NCI-H510A treated with DMSO at 0.1 percent for 48 hours (cell line): Measurements from ENCODE around the gene CCS.
"Not testable (repeated sequence)": the region's sequence is repeated elsewhere in the genome, so short reads cannot be mapped to it uniquely, and the experiment has no call there.

Source experiments
- DNase-seq: peaks from one replicate; lab custom pipeline; 2025; lab: John Stamatoyannopoulos, UW

CCS gene

GRCh38 chr11:66561178-66561974 lies 31.6 kb upstream of the CCS start:
- DNase-seq: no peak

- no peak for DNase-seq
These were observed 31.1 kb upstream of the CCS start for GRCh38 chr11:66561975-66562248.

- DNase-seq: no peak
These were observed 30.7 kb upstream of the CCS start for GRCh38 chr11:66562275-66562674.

- no peak for DNase-seq
These were observed 29.9 kb upstream of the CCS start for GRCh38 chr11:66562907-66563583.

DNA sequence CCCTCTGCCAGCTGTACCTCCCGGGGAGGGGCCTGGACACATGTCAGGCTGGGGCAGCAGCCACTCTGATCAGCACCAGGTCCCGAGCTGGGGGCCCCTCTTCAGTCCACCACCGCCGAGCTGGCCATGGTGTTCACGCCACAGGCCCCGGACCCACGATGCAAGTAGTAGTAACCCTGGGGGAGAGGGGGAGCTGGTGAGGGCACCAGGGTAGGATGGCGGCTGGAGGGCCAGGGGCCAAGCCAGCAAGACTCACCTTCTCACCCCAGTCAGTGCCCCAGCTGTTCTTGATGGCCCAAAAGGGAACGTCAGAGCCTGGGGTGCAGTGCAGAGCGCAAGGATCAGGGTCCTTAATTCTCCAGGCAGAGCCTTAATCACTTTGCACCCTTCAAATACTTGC lies 29.2 kb upstream of the CCS start:
- DNase-seq: no peak

- no peak for DNase-seq
These were observed 28.4 kb upstream of the CCS start for GRCh38 chr11:66564538-66564937.

GRCh38 chr11:66564984-66565383 lies 28.0 kb upstream of the CCS start:
- no peak for DNase-seq

DNA sequence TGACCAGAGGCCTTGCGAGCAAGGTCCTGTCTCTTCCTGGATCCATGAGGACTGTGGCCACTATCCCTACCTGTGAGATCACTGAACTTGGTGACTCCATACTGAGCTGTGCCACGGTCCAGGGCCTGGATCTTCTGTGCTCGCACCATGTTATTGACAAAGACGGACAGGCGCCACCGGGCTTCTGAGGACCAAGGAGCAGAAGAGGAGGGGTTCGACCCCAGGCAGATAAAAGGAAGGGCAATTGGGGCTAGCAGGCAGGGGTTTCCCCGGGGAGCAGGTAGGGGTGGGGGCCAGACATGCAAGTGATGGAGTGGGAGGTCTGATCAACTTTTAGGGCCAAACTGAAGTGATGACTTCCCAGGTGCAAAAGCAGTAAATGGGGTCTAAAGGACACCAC lies 26.8 kb upstream of the CCS start:
- no peak for DNase-seq

DNA sequence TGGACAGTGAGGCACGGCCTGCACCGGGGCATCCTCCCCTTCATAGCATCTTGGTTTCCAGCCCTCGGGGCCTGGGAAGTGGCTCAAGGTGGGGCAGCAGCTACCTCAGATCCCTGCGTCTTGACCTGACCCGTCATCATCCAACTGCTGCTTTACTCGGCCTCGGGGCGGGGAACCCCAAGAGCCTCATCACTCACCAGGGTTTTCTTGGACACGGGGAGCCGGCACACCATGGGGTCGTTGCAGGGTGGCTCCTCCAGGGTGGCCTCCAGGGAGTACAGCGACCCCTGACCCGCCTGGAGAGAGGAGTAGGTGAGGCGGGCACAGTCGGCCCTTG lies 25.2 kb upstream of the CCS start:
- no peak for DNase-seq

DNA sequence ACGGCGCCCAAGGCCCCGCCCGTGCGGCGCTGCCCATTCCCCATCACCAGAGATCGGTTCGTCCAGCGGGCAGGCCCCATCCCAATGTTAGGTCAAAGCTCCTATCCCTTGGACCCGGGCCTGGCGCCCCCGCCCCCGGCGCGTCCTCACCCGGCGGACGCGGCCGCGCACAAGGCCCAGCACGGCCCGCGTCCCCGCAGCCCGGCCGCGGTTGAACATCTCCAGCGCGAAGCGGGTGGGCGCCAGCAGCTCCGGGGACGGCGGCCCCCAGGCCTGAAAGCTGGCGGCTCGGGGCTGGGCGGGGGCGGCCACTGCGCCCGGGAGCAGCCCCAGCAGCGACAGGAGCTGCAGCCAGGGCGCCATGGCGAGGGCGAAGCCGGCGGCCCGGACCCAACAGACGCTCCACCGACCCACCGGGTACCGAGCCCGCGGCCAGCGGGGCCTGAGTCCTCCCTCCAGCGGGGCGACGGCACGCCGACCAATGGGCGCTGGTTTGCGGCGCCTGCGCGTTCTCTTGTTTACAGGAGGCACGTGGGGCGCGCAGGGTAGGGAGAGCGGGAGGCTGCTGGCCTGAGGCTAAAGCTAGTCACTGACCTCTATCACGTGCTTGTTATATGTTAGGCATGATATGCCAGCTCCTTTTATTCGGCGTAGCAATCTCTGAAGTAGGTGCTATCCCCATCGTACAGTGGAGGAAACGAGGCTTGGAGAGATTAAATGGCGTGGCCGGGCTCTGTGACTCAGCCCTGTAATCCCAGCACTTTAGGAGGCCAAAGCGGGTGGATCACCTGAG lies 24.7 kb upstream of the CCS start, which contains the start of gene CTSF:
CTSF (minus strand) TSS at position 483 of the 793 bp plus-strand sequence; CDS start at position 363, 120 bp downstream.
- DNase-seq: peak; percentile 76

GRCh38 chr11:66569076-66569475 lies 23.9 kb upstream of the CCS start:
- DNase-seq: no peak

GRCh38 chr11:66570079-66570849 lies 22.7 kb upstream of the CCS start:
- no peak for DNase-seq

DNA sequence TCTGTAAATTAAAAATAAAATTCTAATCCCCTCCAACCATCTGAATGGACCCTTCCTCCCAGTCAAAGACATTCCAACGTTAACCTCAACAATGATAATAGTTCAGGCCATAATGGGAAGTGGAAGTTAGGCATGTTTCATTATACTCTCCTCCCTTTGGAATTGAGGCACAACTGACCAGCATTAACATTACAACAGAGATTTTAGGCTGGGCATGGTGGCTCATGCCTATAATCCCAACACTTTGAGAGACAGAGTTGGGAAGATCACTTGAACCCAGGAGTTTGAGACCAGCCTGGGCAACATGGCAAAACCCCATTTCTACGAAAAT lies 22.2 kb upstream of the CCS start:
- no peak for DNase-seq

DNA sequence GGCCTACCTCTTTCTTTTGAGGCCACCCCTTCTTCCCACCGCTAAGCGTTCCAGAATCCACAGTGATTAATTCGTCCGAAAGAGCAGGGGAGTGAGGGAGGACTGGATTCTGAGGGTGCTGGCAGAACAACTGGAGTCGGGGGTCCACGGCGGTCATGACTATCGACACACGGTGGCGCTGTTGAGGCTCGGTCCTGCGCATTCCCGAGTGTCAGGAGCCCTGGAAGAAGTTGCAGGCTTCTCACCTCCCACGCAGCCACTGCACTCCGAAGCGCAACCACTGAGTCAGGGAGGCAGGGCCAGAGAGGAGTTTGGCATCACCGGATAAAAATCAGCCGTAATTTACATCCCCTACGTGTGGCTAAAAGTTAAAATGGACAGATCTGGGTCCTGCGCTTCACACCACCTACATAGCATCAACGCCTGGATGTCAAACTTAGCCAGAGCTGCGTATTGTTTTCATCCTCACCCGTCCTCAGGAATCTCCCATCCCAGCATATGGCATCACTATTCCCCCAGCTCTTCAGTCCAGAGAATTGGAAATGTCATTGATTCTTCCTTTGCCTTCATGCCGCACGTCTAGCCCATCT lies 13.9 kb upstream of the CCS start:
- peak; percentile 23 for DNase-seq

- no peak for DNase-seq
These were observed 12.2 kb upstream of the CCS start for GRCh38 chr11:66580803-66581202.

DNA sequence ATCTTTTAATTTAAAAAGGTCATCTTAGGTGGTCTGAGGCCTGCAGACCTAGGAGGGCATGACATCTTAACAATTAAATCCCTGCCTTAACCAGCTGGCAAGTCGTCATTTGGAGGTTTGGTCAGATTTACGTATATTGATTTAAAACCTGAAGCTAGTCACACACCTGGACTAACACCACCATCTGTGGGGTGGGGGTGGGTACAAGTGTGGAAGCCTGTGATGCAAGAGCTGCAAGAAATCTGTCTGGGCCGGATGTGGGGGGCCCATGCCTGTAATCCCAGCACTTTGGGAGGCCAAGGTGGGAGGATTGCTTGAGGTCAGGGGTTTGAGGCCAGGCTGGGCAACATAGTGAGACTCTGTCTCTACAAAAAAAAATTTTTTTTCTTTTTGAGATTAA lies 11.7 kb upstream of the CCS start:
- no peak for DNase-seq

DNA sequence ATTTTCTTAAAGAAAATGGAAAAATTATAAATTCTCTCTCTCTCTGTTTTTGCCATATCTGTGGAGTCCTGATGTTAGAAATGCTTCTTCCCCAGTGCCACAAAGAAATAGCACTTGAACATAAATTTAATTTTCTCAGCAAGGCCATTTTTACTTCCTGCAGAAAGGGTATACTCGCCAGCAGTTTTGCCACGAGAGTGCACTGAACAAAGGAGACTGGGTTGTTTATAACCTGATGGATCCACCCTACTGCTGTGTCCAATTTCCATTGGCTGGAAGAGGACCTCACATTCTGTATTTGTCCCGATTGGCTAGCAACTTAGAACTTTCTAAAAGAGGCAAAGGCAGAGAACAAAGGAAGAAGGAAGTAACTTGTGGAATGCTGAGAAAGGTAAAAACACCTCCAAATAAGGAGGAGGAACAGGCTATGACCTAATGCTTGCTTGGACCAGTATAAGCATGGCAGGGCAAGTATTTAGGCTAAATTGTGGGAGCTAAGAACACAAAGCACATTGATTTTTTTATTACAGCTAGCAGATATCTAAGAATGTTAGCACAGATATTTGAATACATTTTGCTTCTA lies 10.3 kb upstream of the CCS start:
- DNase-seq: not testable (repeated sequence)

DNA sequence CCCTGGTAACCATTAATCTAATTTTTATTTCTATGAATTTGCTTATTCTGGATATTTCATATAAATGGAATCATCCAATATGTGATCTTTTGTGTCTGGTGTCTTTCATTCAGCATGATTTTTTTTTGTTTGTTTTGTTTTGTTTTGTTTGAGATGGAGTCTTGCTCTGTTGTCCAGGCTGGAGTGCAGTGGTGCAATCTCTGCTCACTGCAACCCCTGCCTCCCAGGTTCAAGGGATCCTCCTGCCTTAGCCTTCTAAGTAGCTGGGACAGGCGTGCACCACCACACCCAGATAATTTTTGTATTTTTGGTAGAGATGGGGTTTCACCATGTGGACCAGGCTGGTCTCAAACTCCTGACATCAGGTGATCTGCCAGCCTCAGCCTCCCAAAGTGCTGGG lies 7.5 kb upstream of the CCS start:
- DNase-seq: not testable (repeated sequence)

GRCh38 chr11:66586136-66586535 lies 6.8 kb upstream of the CCS start:
- DNase-seq: no peak

- not testable (repeated sequence) for DNase-seq
These were observed 3.7 kb upstream of the CCS start for GRCh38 chr11:66589315-66589714.

DNA sequence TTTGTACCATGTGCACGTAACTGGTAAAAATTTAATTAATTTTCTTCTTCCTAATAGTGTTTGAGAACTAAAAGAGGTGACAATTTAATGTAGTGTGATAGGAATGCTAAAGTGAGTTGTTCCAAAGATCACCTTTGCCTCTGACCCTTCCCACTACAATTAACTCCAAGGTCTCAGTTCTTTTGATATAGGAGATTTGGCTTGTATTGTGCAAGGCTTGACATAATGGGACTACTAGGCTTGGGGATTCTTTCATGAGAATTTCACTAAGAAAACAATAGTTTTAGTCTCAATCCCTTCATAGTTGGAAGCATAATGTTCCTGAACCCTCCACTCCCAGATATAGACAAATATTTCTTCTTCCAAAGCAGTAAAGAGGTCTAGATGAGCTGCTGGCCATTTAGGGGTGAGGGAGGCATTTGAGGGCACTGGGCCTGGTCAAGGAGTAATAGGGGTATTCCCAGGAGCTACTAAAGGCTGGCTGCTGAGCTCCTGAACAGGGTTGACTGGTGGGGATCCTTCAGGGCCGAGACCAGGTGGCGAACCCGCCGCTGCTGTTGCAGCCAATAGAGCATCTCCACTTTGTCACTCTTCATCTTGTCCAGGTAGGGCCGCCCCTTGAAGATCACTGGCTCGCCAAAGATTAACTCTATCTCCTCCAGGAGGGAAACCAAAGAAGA lies 2.8 kb upstream of the CCS start:
- DNase-seq: no peak
